ENCODE data around the gene CHKB.

CHKB gene

DNA sequence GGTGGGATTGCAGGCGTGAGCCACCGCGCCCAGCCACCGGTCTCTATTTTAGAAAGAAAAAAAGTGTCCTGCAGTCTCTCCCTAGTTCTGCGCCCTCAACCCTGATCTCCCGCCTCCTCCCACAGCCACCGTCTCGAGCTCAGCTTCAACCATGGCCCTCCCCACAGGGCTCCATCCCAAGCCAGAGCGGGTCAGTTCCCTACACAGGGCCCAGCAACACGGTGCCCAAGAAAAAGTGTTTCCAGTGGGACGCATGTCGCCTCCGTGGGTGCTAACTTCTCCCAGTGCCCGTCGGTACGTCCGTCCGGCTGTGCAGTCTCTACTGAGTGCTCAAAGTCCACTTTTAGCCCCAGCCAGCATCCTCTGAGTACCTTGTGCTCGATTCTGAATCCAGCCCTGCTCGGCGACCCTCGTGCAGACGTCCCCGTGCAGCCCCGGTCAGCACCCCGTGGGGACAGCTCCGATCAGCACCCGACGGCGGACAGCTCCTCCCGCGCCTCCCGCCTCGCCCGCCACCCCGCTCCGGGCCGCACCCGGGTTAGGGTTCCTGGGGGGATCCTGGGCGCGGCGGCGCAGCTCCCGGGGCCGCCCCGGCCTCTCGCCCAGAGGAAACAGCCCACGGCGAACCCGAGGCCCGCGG, 17.3 kb upstream of the CHKB start:
- DNase-seq (ENCODE audit: low spot score), result peak; percentile 79

DNA sequence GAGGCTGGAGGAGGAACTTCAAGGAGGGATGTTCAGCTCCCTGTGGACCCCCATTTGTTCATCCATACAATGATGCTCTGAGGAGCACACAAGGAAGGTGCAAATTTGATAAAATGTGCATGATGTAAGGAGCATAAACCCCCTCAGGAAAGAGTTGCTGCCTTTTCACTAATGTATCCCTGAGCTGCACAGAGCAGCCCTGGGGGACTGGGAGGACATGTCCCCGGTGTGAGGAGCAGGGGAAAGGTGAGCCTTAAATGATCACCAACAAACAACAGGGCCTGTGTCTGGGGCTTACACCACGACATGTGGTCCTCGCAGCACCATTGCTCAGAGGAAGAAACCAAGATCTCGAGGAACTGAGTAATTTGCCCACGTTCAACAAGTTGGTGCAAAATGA, 14.4 kb upstream of the CHKB start:
- DNase-seq (ENCODE audit: low spot score), result no peak

DNA sequence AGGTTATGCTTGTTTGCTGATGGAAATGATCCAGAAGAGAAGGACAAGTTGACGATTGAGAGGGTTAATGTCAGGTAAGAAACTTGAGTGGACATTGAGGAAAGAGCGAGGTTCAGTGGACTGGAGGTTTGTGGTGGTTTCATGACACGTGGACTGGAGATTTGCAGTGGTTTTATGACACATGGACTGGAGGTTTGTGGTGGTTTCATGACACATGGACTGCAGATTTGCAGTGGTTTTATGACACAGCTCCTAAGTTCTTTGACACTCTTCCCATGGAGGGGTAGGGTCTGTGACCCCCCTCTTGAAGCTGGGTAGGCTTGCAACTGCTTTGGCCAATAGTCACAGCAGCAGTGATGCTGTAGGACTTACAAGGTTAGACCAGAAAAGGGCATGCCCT, 12.5 kb upstream of the CHKB start:
- DNase-seq (ENCODE audit: low spot score), result no peak

DNA sequence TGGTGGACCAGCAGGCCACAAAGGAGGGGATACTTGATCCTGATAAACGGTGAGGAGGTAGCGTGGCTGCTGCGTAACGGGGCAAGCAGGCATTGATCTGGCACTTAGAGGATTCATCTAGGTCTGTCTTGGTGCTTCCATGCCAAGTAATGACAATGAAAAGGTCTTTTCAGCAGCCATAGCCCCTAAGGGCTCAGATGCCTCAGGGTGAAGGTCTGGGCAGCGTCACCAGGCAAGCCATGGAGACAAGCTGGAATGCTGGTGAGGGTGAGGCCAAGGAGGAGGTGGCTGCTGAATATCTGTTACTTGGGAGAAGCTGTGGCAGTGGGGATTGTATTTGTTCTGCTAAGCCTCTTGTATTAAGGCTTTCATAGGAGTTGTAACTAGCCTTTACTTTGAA, 4.8 kb upstream of the CHKB start:
- no peak for DNase-seq (ENCODE audit: low spot score)

DNA sequence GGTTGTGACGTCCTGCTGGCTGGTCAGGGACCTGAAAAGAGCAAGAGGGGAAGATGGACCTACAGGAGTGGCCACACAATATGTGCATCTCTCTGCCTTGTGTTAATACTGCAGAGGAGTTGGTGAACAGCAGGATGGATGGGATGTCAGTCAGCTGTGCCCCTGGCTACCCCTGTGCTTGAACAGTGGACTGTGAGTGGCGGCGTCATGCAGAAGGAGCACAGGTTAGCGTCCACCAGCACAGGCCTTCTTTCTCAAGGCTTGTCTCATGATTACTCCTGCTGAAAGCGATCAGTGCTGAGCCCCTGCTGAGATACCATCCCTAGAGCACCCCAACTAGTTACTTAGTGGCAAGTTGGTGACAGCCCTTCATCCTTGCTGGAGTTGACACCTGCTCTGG, 3.8 kb upstream of the CHKB start:
- DNase-seq (ENCODE audit: low spot score), result no peak

DNA sequence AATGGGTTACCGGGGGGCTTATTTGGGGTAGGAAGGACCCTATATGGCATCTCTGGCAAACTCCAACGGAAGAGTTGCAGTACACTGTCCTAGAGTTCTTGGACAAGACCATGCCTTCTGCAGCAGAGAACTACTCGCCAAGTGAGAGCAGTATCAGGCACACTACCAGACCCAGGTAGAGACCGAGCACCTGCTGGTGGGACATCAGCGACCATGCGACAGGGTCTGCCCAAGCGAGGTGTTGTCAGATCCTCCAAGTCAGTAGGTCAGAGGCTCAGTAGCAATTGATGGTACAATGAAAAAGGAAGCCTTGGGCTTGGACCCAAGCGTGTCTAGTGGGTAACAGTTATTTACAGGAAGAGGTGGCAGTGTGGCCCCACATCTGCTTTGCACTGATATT, 3.1 kb upstream of the CHKB start:
- no peak for DNase-seq (ENCODE audit: low spot score)

DNA sequence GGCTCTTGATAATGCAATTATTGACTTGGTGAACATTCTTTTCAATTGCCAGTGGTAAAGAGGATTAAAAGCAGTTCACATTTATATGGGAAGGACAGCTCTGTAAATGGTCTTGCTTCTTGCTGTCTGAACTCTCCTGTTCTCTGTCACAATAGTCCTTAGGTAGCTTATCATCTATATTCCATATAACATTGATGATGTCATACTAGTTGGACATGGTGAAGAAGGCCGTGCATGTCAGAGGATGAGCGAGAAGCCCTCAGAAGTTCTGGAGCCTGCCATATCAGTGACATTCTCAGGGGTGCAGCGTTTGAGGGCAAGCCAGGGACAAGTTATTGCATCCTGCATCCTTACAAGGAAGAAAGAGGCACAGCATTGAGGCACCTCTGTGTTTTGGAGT, 2.6 kb upstream of the CHKB start:
- DNase-seq (ENCODE audit: low spot score), result no peak

DNA sequence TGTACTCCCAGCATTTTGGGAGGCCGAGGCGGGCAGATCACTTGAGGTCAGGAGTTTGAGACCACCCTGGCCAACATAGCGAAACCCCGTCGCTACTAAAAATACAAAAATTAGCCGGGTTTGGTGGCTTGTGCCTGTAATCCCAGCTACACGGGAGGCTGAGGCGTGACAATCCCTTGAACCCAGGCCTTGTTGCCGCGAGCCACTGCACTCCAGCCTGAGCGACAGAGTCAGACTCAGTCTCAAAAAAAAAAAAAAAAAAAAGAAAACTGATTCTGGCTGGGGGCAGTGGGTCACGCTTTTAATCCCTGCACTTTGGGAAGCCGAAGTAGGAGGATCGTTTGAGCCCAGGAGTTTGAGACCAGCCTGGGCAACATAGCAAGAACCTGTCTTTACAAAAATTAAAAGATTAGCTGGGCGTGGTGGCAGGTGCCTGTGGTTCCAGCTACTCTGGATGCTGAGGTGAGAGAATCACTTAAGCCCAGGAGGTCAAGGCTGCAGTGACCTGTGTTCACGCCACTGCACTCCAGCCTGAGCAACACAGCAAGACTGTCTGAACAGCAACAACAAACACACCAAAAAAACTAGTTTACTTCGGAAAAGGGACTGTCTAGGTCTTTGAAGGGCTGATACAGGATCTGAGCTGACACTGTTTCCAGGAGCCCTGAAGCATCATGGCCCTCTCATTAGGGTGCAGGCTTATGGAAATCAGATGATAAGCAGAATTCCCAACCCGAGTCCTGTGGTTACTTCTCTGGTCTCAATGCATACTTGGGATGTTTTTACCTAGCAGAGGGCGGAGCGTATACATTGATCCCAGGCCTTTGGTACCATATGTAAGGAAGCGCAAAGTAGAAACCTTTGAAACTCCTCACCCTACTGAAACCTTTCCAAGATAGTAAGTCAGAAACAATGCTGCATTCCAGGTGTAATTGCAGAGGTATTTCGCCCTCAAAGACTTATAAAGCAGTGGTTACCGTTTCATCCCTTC, 1.8 kb upstream of the CHKB start:
- no peak for DNase-seq (ENCODE audit: low spot score)

DNA sequence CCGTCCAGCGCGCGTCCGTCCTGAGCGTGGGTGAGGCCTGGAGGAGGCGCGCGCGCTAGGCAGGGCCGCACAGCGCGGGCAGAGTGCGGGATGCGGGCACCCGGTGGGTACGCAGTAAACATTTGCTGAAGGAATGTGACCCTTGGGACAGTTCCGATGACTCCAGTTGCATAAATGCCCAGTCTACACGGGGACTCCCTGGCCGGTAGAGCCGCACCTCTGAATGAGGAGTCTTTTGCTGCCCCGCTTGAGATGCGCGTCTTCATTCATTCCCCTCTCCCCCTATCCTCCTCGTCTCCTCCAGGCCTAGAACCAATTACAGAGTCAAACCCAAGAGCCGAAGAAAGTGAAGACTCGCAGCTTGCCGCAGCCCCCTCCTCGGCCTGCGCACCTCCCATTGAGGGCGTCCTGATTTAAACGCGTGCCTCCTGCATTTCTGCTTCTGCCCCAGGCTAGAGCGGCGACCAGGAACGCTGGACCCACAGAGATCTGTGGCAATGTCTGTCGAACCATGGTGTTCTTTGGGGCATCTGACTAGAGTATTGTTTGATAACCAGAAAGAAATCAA, 729 bp upstream of the CHKB start:
- DNase-seq (ENCODE audit: low spot score), result no peak

DNA sequence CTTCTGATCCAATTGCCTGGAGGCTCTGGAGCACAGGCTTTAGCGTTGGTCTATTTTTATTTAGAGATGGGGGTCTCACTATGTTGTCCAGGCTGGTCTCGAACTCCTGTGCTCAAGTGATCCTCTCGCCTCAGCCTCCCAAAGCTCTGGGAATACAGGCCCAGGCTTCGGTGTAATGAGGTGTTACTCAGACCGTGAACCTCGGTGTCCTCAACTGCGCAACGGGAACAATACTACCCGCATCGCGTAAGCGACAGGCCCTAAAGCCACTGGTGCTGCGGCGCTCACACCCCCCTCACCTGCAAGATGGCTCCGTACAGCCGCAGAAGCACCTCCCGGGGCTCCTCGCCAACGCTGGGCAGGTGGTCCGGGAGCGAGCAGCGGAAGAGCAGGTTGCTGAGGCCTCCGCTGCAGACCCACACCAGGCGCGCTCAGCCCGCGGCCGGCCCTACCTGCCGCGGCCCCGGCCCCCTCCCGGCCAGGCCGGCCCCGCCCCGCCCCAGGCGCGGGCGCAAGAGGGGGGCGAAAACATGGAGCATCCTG, 628 bp downstream of the CHKB start:
- DNase-seq (ENCODE audit: low spot score), result no peak

DNA sequence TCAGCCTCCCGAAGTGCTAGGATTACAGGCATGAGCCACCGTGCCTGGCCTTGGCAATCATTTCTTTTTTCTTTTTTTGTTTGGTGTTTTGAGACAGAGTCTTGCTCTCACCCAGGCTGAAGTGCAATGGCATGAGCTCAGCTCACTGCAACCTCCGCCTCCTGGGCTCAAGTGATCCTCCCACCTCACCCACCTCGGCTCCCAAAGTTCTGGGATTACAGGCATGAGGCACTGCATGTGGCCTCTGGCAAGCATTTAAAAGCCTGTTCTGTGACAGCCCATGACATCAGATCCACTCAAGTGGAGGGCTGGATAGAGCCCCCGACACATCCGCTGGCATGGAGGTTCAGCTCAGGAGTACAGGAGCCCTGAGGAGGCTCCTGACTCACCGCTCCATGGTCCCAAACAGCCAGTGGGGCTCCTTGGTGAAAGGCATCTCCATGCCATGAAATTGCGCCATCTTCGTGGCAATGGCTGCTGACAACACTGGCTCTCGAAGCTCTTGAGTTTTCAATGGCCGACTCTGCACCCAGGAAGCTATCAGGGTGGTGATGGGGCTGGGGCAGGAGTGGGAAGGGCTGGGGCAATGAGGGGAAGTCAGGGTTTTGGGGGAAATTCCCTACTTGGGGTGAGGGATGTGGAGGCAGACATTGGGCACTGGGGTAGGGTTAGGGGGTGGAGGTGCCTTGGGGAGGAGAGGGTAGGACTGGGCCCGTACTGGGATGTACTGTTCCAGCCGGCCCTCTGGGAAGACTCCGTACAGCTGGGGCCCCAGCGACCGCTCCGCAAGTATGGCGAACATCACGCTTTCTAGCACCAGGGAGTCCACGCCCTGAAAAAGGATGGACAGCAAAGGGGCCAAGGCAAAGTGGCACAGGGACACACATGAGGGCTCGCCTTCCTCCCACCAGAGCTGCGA, 1.4 kb downstream of the CHKB start:
- DNase-seq (ENCODE audit: low spot score), result no peak

DNA sequence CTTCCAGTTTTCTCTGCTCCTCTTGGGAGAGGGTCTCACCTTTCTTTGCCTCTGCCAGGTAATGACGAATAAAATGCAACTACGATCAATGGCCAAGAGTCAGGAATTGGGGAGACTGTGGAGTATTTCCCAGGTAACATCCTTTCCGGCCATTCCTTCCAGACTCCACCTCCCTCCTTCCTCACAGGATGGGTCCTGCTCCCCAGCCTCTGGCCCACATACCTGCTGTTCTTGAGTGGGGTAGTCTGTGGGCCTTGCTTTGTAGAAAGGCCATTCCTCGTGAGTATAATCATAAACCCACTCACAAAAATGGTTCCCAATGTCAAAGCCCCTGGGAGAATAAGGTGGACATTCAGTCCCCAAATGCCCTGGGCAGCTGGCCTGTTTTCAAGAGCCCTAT, 2.9 kb downstream of the CHKB start:
- DNase-seq (ENCODE audit: low spot score), result no peak

DNA sequence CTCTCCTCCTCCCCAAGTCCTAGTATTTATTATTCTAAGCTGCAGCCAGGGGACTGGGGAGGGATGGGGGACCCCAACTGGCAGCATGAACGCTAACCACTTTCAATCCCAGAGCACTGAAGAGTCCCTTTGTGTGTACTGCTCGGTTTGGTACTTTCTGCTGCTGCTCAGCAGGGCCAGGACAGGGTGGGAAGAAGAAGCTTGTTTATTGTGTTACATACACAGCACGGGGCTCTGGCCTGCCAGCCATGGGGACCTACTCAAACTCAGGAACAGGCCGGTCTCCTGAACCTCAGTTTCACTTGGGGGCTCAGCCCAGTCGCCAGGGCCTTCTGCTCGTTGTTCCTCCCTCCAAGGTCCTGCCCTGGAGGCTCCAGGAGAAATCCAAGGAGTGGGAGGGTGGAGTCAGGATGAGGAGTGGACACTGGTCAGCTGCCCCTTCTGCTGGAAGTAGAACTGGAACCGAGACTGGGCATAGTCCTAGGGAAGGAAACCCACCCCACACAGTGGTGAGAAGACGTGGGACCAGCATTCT, 3.8 kb downstream of the CHKB start:
- no peak for DNase-seq (ENCODE audit: low spot score)

DNA sequence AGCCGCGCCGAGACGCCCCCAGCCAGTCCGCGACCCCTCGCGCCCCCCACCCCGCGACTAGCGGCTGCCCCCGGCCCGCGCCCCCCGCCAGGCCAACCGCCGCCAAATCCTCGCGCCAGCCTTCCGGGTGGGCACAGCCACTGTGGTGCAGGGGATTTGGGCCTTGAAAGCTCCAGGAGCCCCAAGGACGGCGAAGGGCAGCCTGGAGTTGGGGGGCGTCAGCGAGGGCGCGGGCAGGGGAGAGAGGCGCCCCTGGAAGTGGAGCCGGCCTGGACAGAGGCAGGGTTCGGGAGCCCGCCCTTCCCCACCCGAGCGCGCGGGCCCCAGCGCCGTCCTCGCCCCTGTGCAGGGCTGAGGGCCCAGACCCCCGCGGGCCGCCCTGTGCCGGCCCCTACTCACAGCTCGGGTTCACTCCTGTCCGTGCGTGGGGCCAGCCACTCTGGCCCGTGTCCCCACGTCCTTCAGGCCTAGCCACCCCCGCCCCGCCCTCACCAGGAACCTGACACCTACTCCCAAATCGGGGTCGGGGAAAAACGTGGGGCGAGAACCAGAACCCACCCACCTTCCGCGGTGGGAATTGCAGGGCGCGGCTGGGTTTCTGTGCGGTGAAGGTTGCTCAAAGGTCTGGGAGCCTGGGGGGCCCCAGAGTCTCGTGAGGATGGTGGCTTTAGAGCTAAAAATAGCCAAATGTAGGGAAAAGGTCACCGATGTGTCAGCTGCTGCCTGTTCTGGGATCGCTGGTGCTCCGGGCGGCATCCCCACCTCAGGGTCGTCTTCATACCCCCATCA, 4.5 kb downstream of the CHKB start, which contains the start of gene CPT1B:
TSS of gene CPT1B (minus strand) at position 441 of the 789 bp plus-strand sequence. CDS start 512 bp downstream, outside the sequence.
- no peak for DNase-seq (ENCODE audit: low spot score)

DNA sequence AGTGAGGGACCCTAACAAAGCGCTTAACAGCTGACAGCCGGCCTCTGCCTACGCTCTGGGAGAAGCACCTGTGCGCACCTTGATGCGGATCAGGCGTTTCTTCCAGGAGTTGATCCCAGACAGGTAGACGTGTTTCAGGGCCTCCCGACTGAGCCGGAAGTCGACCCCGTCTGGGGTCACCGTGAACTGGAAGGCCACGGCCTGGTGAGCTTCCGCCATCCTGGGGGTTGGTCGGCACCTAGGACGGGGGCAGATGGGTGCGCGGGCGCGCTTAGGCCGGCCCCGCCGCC, 5.0 kb downstream of the CHKB start:
- DNase-seq (ENCODE audit: low spot score), result no peak

DNA sequence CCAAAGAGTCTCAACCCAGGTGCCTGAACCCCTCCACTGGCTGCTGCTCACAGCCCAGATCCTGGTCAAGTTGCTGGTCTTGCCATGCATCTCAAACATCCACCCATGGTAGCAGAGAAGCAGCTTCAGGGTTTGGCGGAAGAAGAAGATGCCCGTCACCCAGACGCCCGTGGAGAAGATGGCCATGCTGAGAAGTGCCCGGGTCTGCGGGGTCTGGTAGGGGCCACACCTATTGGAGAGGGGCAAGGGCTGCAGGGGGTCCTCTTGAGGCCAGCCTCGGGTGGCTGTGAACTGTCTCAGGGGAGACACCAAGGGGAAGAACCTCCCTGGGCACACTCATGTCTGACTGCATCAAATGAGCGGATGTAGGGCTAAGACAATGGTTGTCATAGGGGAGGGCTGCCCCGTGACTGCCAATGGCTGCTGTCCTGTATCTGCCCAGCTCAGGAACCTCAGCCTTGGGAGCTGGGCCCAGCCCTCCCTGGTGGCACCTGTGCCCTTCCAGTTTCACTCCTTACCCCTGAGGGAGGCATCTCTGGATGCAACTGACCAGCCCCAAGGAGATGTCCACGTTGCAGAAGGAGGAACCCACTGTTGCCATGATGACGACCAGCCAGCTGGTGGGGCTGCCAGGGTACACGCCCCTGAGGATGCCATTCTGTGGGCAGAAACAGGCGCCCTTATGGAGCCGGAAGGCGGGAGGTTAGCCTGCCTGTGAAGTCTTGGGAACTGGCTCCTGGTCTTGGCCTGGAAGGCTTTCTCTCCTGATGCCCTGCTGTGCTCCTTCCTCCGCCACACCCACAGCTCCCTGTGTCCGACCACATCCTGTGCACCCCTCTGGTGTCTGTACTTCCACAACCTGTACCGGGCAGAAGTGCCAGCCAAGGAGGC, 5.6 kb downstream of the CHKB start:
- DNase-seq (ENCODE audit: low spot score), result no peak

DNA sequence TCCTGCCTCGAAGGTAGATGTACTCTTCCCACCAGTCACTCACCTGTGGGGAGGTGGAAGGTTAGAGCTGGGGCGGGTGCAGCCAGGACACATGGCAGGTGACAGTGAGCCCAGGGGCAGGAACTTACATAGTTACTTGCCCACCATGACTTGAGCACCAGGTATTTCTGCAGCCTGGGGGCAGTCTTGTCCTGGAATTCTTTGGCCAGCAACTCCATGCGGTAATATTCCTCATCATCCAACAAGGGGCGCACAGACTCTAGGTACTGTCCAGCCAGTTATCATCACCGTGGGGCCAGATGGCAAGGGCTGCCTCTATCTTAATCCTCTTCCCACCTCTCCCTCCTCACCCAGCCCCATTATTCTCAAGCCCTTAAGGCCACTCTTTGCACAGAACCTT, 6.6 kb downstream of the CHKB start:
- no peak for DNase-seq (ENCODE audit: low spot score)

DNA sequence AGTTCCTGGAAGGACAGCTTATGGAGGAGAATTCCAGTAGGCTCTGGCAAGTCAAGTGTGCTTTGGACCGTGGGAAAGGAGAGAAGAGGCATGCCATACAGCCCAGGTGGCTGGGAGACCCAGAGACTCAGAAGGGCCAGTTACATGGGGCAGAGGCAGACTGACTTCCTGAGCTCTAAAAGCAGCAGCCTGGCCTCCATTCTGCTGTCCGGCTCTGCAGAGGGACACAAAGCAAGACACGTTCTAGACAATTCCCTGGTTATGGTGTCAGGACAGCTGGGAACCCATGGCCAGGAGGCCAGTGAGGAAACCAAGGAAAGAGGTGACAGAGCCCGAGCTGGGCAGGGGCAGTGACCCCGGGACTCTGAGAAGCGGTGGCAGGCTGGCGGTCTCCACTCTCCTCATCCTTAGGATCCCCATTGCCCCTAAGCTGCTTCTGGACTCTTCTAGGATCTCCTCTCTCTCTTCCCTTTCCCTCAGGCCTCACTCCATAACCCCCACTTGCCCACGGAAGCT, 7.2 kb downstream of the CHKB start:
- no peak for DNase-seq (ENCODE audit: low spot score)

DNA sequence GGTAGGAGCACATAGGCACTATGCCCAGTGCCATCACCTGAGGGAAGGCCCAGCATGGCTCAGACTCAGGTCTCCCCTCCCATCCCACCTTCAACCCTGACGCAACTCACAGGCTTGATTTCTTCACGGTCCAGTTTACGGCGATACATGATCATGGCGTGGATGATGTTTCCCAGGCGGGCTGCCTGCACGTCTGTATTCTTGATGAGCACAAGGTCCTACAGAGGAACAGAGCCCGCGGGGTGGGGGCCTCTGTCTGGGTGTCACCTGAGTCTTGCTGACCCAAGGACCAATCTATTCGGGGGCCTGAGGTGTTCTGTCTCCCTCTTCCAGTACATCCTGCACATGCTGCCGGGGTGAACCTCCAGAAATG, 8.3 kb downstream of the CHKB start:
- DNase-seq (ENCODE audit: low spot score), result no peak
